Inflammatory macrophage (primary cell): ENCODE data around the gene SLC35F4.
"Not testable (repeated sequence)": the region's sequence is repeated elsewhere in the genome, so short reads cannot be mapped to it uniquely, and the experiment has no call there.

Experiments used
- DNase-seq, 2 donors: peaks; one replicate each; pipeline ENCODE4 v3.0.0-alpha.2; 2020 to 2022
- total RNA-seq, 18 experiments: gene quantifications; one replicate each; lab custom pipeline; 2026; ENCODE audit warnings: mixed read lengths in 6 of 18, inconsistent platforms in 2 of 18; lab: John Stamatoyannopoulos, UW

SLC35F4 gene
- total RNA-seq, result 0 to 0.16 (median 0) reads per million in 18 experiments

DNA sequence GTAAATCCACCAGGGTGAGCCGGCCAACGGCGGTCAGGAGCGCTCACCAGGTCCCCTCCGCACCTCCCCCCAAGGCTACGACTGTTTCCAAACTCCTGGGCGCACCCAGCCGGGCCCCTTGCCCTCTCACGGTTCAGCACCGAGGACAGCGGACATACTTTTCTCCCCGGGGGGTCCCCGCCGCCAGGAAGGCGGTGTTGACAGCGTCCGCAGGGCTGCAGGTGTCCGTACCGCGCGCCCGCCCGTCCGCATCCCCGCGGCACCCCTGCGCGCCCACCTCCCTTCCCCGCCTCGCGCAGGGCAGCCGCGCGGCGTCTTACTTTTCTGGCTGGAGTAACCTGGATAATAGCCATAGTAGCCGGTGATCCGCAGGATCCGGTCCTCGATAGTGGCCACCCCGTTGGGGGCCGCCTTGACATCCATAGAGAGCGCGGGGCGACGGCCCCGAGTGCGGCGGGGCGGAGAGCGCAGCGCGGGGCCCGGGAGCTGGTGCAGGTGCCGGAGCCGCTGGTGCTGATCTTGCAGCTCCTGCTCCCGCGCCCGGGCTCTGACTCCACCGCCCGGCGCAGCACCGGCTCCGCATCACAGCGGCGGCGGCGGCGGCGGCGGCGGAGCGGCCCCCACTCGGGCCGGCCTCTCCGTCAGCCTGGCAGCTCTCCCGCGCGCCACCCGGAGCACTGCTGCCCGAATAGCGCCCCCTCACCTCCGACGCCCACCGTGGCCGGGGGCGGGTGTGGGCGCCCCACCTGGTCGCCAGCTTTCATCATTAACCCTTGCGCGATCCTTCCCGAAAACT is at the start of gene SLC35F4:
Gene SLC35F4, minus strand, starts transcription at position 690 of the 796 bp plus-strand sequence.
- DNase-seq, result no peak

DNA sequence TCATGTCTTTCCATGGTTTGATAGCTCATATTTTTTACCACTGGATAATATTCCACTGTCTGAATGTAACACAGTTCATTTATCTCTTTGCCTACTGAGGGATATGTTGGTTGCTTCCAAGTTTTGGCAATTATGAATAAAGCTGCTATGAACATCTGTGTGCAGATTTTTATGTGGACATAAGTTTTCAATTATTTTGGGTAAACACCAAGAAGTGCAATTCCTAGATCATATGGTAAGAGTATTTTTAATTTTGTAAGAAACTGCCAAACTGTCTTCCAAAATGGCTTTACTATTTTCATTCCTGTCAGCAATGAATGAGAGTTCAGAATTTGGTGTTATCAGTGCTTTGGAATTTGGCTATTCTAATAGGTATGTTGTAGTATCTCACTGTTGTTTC is 43.7 kb upstream of the SLC35F4 start:
- no peak for DNase-seq

DNA sequence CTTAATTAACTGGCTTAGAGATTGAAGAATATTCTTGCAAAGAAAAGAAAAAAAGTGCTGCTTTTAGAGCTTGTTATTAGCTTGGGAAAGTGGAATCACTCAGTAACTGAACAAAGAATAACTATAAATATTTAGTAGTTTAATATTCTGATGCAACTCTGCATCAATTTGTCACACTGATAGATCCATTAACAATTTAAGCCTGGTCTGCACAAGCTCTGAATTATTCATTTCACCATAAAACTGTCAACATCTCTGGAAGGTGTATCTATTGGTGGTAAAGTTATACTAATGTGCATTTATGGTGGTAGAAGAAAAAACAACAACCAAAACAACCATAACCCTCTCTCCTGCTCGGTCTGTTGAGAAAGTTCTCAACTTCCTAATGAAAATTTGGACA is 38.1 kb upstream of the SLC35F4 start:
- no peak for DNase-seq

DNA sequence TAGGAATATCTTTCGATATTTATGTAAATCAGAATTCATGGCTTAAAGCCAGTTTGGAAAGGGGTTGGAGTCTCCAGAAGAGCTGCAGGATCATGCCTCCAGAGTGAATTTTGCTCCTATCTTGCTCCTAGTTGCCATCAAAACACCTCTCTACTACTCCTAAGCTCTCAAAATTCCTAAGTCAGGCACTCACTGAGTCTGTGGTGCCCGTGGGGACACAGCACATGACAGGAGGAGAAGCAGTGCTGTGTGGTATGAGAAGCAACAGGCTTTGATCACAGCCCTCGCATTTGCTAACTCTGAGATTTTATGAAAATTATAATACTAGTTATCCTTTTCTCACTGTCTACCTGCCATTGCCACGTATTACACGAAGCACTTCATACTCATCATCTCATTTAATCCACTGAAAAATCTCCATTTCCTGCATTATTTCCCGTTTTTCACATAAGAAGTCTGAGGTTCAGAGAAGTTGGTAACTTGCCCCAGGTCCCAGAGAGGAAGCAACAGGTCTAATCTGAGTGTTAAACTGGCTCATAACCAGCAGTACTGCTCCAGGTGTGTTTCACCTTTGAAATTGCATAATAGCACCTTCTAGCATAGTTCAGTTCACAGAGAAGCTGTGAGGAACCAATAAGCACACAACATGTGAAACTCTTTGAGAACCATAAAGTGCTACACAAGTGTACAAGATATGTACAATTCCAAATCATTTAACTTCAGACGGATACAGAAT is 33.1 kb upstream of the SLC35F4 start:
- no peak for DNase-seq

DNA sequence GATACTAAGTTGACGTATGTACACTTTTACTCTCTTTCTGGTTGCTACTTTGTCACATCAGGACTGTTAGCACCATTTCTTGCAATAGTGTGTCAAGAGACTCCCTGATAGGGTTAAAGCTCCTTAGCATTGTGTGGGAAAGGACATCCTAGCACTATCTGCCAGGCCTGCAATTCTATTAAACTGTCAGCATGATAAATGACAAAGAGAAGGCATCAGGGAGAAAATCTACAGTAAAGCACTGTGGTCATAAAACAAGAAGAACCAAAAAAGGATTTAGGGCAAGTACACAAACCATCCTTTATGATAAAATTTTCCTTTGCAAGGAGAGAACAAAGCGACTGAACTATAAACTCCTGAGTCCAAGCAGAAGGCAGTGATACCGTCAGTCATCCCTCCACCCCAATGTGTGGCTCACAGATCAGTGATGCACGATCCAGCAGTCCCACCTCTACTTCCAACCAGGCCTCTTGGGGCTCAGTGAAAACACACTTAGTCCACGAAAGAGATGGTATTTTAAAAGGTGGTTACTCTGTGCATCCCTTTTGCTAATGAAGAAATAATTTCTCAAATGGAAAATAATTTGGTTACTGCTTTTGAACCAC is 31.4 kb upstream of the SLC35F4 start:
- DNase-seq, result no peak

DNA sequence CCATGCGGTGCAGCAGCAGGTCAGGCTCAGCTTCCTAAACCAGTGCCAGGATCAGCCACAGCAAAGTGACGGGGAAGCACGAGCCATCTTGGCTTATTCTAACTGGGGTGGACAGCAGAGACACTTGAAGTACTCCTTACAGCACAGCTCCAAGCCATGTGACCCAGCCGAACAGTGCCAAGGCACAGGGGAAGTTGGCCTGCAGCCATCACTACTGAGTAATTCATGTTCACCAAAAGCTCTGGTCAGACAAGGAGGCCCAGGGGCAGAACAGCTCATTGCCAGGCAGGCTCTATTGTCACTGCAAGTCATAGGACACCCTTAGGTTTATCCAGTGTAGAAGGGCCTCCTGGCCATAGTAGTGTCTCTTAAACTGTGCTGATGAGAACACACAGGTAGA is 23.4 kb upstream of the SLC35F4 start:
- DNase-seq, result no peak

DNA sequence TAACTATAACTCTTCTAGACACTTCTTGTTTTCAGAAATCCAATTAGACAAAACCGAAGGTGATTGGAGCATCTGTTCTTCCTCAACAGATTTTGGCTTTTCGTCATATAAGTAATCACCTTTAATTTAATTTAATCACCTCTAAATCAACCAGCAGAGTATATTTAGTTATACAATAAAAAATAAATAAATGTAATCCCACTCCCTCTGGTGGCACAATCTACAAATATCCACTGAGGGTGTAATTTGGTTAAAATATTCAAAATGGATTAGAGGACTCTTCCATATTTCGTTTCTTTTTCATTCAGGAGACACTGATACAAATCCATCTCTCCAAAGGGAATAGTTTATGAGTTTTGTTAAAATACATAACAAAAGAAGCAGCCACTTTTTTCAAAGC is 18.3 kb upstream of the SLC35F4 start:
- DNase-seq, result no peak

DNA sequence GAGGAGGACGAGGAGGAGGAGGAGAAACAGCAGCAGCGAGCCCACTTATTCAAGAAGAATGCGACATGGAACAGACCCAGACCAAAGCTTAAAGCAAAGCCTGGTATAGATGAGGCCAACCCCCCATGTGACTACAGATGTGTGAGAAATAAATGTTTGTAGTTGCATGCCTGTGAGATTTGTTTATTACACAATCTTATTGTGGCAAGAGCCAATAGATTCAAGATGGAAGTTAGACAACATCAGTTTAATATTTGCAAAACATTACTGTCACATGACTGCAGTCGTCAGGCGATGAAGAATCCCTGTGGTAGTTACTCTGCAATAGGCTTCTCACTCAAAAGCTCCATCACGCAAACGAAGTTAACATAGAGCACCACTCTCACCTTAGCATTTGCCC is 17.2 kb upstream of the SLC35F4 start:
- DNase-seq, result no peak

DNA sequence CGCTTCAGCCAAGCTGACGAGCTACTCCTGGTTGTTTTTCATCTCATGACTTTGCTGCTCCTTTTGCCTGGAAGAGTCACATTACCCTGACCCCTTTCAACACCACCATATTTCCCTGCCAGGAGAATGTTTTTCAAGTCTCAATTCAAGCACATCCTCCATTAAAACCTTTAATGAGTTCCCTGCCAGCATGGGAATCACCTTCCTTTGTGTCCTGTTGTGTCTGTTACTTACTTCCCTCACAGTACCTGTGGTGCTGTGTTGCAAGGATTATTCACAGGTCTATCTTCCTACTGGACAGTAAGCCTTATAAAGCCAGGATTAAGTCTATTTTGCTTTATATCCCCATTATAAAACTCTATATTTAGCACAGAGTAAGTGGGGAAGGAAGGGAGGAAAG is 13.6 kb upstream of the SLC35F4 start:
- no peak for DNase-seq

DNA sequence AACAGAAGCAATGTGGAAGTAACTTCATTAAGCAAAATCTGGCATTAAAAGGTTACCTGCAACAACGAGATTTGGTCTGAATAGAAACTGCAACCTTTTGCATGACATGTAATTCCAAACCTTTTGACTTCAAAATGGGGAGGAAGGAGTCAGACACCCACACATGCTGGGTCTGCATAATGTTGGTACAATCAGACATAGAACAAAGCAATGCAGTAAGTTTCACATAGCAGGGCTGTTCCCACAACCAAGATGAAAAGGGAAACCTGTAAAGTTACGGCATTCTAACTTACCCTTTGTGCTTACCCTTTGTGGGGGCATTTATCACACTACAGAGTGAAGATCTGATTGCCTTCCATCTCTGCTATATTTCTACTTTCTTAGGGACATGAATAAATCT is 10.1 kb upstream of the SLC35F4 start:
- DNase-seq, result no peak

DNA sequence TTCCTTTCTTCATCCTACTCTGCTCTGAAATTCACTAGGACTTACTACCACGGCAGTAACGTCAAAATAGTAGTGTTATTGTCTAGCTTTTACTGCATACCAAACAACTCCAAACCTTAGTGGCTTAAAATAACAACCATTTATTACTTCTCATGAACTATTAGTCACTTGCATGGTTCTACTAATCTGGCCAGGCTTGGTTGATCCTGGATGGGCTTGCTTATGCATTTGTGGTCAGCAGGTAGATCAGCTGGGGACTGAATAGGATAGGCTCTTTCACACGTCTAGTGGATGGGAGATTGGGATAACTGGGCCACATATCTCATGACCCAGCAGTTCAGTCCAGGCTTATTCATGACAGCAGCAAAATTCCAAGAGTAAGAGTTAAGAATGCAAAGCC is 9.4 kb upstream of the SLC35F4 start:
- DNase-seq, result no peak

DNA sequence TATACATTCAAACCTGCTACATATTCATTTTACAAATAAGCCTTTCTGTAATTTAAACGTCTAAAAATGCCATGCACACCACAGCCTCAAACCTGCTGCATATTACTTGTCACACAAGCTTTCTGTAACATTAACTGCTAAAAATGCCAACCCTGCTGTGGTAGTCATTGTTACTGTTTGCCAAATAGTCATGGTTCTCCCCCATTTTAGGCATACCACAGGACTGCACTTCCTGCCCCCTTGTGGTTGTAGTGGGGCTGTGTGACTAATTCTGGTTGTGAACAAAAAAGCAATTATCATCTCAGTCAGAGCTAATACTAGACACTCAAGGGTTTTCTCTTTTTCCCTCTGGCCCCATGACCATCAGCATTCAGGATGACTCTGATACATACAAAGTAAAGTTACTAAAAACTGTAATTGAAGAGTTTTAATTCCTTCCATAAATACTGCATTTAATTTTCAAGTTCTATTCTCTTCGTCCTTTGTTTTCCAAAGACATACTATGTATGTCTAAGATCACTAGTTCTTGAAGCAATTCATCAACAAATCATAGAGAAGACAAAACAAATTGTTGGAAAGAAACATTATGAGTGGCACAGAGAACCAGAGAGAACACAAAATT is 5.7 kb upstream of the SLC35F4 start:
- DNase-seq, result no peak

DNA sequence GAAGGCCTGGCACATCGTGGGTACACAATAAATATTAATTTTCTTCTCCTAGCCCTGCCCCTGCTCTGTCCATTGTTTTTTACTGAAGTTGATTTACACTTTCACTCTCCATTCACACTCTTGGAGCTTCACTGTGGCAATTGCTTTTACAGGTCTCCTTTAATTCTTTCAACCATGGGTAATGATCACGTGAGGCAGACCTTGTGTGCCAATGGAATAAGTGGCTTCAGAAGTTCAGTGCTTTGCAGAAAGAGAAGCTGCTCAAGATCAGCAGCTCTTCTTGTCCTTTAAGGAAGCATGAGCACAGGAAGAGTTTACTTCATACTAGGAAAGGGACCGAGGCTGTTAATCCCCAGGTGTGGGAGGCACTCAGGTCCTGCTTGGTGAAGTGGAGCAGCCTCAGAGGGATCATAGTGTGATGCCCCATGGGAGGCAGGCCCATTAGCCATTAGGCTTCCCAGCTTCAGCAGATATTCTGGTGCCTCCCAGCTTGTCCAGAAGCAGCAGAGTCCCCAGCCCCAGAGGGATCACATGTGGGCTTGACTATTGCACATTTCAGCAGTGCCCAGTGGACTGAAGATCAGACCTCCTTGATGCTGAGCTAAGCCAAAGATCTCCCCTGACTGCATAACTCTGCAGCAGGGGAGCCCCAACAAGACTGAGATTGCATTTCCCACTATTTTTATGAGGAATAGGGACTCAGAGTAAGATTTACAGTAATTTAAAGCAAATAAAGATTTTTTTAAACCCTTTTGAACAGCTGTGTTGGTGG is 5.0 kb upstream of the SLC35F4 start:
- DNase-seq, result no peak

DNA sequence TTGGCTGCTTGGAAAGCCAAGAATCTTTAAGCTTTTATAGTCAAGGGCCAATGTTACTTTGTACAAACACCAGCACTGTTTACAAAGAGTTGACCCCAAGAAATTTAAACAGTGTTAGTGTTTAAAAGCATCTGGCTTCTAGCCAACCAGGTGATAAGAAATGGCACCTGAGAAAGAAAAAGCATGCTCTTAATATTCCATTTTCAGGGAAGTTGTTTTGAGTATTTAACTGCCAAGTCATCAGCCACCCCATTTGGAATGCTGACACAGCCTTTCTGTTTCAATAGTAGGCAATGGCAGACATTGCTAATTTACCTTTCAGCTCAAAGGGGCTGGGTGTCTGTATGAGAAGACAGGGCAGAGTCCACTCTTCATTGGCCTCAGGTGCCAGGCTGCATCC is 3.7 kb upstream of the SLC35F4 start:
- DNase-seq, result no peak

DNA sequence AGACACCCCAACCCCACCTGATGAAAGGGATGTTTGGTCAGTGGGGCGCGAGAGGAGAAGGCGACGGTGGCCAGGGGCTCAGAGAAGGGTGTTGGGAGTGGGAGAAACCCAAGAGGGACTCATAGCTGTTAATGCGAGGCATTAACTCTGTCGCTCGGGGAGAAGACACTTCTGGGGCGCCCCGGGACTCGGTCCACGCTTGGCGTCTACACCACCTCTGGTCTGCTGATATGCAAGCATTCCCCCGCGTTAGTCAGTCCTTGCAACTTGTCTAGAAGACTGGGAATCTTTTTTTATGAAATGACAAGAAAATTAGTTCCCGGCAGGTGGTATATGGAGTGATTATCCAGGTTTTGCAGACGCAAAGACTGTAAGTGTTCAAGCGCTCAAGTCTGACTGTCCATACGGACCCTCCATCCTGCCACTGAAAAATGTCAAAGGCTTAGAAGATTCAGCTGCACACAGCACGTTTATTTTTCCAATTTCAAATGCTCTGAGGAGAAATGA is 360 bp upstream of the SLC35F4 start:
- no peak for DNase-seq

DNA sequence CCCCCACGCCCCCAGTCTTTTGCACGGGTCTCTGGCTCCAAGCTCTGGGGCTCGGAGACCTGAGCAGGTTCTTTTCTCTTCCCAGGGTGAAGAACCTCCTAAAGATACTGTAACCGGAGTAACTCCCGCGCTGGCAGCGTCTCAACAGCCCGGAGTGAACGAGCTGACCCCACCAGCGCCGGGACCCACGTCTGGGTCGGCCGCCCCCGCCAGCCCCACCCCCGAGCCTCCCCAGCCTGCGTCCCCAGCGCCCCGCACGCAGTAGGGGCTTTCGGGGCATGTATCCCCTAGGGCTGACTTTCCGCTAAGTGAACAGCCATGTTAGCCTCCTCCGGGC is 858 bp downstream of the SLC35F4 start:
- no peak for DNase-seq

DNA sequence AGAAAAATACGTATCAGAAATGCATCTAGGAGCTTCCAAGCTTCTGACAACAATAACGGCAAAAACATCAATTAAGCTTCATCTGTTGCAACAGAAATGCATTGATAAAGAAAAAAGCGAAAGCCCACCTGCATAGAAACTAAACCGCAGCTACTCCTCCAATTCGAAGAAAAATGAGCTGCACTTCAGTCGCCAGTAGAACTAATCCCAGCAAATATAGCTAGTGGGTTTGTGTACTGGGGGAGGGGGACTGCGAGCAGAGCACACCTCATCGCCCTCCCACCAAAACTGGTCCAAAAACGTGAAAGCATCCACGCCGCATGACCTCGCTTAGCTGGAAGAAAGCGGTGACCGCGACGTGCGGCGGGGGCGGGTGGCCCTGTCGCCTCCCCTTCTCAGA is 1.2 kb downstream of the SLC35F4 start:
- DNase-seq, result no peak

DNA sequence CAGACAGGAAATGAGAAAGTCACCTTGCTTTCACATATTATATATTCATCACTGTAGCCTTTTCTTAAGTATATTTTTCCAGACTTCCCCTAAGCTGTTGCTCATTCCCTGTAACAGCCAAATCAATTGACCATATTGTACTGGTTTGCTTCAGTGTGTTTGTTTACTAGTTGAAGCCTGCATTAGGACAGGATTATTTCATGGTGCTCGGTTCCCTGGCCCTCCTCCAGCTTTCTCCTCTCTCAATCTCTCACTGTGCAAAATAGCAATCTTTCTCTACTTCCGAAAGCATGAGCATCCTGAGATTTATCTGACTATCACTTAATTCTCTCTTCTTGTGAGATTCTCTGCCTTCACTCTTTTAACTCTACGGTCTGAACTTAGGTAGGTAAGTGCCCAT is 2.4 kb downstream of the SLC35F4 start:
- no peak for DNase-seq

DNA sequence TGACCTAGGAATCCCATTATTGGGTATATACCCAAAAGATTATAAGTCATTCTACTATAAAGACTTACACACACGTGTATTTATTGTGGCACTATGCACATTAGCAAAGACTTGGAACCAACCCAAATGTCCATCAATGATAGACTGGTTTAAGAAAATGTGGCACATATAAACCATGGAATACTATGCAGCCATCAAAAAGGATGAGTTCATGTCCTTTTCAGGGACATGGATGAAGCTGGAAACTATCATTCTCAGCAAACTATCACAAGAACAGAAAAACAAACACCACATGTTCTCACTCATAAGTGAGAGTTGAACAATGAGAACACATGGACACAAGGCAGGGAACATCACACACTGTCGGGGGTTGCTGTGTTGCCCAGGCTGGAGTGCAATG is 10.2 kb downstream of the SLC35F4 start:
- not testable (repeated sequence) for DNase-seq

DNA sequence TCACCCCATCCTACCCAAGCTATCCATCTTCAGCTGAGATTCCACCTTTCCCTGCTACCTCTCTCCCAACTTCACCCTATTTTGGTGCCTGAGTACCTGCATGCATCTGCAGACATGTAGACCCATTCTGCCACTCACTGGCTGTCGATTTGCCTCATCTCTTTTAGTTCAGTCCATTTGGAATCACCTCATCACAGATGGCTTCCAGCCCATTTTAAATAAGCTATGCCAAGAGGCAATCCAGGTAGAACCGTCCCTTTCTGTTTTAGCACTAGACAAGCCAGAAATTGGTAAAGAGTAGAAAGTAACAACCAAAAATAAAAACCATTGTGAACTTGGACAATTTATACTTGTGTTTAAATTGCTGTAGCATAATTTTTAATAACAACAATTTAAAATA is 11.3 kb downstream of the SLC35F4 start:
- no peak for DNase-seq

DNA sequence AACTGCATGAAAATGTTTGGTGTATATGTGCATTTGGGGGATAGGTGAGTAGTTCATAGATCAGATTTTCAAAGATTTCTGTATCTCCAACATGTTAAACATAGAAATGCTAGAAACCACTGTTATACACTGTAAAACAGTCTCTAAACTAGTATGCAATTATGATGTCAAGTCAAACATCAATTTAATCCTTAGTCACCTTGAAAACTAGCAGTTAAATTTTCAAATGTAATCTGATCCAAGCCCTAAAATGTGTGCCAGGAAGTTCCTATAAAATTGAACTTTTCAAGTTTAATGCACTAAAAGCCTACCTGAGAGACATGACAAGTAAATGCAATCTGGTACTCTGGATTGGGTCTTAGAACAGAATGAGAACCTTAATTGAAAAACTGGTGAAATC is 14.5 kb downstream of the SLC35F4 start:
- DNase-seq, result no peak

DNA sequence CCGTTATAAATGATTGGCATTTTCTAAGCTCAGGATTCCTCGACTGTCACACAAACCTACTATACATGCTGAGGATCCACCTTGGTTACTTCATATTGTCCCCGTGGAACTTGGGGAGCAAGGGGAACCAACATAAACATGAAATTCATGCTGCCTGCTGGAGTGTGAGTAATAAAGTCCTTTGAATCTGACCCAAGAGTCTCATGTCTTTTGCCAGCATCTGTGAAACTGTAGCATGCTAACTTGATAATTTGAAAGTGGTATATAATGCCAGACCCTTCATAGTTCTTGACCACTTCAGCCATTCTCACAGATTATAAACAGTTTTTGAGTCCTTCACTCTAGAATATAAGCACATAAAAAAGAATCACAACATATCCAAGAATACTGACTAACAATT is 17.1 kb downstream of the SLC35F4 start:
- DNase-seq, result no peak

DNA sequence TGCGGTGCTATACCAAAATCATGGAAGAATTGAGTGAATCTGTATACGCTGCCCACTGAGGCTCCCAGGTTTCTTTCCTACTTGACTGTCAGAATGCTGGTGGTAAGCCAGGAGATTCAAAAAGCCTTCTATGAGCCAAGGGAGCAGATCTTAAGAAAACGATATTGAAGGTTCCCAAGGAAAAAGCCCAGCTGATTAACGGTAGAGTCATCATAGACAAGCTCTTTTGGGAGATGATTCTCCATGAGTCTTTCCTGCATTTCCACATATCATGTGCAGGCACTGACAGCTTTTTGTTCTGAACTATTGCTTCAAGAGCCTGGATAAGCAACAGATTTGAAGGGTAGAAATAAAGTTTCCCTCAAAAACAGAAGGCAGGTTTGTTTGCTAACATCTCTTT is 17.5 kb downstream of the SLC35F4 start:
- no peak for DNase-seq
